ENCODE results near the gene CYP4V2.

Gene CYP4V2

GRCh38 chr4:186189656-186190055 lies 1.7 kb upstream of the CYP4V2 start:
- no peak for DNase-seq

- DNase-seq: peak in 1 of 2 experiments; percentile 38
Observed at GRCh38 chr4:186190581-186191199, 677 bp upstream of the CYP4V2 start.

GRCh38 chr4:186192066-186192612 lies 772 bp downstream of the CYP4V2 start:
- DNase-seq: peak in 1 of 2 experiments; percentile 12

DNA sequence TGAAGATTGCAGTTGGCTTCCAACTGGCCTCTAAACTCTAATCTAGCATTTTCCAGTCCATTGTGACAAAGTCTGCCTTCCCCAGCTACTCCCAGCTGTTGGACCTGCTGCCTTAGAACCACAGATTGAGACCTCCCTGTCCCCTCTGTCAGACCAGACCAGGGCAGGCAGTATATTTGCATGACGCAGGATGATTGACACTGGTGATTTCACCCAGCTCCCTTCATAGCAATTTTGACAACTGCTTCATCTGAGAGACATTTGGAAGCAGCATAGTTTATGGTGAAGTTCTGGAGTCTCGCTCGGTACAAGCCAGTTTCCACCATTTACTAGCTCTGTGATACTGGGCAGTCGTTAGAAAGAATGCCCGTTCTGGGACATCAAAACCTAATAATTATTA lies 2.5 kb downstream of the CYP4V2 start:
- no peak for DNase-seq

- DNase-seq: no peak
Observed at GRCh38 chr4:186196063-186196462, 4.7 kb downstream of the CYP4V2 start.

GRCh38 chr4:186200516-186200915 lies 9.1 kb downstream of the CYP4V2 start:
- no peak for DNase-seq

DNA sequence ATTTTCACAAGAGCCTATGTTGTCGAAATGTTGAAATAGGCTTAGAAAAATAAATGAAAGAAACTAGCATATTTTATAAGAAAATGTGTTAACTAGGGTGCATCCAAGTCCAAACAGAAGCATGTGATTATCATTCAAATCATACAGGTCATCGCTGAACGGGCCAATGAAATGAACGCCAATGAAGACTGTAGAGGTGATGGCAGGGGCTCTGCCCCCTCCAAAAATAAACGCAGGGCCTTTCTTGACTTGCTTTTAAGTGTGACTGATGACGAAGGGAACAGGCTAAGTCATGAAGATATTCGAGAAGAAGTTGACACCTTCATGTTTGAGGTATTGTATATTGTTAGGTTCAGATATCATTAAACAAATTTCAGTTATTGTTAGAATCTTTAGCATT lies 9.6 kb downstream of the CYP4V2 start:
- DNase-seq: no peak

- DNase-seq: peak in 1 of 2 experiments; percentile 45
Observed at GRCh38 chr4:186201535-186202230, 10.3 kb downstream of the CYP4V2 start.

DNA sequence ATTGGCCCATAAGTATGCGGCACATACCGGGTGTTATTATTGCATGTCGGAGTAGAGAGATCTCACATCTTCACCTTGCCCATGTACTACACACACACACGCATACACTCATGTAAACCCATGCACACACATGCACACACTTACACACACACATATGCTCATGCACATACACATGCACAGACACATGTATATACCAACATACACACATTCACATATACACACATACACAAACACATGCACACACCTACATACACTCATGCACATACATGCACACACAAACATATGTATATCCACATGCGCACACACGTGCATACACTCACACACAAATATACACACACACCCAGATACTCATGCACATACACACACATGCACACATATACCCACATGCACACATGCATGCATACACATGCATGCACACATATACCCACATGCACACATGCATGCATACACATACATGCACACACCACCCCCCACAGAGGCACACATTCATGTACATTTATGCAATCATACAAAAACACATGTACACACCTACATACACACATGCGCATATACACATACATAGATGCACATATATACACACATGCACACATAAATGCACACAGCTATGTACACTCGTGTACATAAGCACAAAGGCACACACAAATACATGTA lies 11.2 kb downstream of the CYP4V2 start:
- no peak for DNase-seq

GRCh38 chr4:186203406-186203805 lies 12.0 kb downstream of the CYP4V2 start:
- no peak for DNase-seq

GRCh38 chr4:186204103-186204559 lies 12.8 kb downstream of the CYP4V2 start:
- DNase-seq: no peak

GRCh38 chr4:186204686-186205085 lies 13.3 kb downstream of the CYP4V2 start:
- DNase-seq: no peak

DNA sequence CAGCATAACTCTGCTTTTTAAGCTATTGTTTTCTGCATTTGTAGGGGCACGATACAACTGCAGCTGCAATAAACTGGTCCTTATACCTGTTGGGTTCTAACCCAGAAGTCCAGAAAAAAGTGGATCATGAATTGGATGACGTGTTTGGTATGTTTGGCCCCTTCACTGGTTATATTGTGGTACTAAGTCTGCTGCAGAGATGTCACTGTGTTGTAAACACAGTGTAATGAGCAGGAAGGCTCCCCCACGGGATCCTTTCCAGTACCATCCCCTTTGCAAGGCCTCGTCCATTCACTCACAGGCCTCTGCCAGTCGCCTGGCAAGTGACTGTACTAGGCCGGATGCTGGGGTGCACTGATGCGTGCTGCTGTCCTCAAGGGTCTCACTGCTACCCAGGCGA lies 13.8 kb downstream of the CYP4V2 start:
- no peak for DNase-seq

DNA sequence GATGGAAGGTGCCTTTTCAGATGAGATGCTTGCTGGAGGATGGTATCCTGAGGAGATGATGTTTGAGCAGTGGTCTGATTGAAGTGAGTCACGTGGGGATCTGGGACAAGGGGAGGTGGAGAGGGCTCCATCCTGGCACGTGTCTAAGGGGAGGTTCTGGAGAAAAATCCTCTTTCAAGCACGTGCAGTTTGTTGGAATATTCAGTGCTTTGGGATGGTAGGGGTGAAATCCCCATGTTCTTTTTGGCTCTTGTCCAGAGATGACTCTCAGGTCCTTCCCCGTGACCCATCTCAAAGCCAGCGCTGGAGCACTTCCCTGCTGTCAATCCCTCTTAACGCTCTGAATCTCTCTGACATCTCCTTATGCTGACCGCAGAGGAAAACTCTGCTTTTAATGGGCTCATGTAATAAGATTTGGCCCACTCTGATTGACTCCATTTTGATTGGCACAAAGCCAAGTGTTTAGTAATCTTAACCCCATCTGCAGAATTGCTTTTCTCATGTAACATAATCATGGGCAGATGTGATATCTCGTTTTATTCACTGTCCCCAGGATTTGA lies 25.2 kb downstream of the CYP4V2 start:
- DNase-seq: peak; percentile 76 to 89

DNA sequence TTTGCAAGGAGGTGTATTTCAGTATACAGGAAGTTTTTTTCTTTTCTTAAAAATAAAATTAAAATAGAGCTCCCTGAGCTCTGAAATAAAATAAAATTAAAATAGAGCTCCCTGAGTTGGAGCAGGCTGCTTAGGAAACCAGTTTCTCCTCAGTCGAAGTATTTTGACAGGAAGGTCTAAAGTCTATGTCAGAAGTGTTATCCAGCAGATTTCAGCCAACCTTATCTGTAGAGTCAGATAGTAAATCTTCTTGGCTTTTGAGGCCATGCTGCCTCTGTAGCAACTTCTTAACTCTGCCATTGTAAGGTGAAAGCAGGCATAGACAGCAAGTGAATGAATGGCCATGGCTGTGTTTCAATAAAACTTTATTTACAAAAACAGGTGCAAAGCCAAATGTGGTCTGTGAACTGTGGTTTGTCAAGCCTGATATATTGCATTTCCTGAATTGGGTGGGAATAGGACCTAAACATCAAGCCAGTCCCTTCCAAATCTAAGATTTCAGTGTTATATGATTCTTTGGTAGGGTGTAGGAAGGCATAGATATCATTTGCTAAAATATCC lies 26.4 kb downstream of the CYP4V2 start:
- DNase-seq: no peak

GRCh38 chr4:186221624-186222023 lies 30.3 kb downstream of the CYP4V2 start:
- DNase-seq: no peak

GRCh38 chr4:186225848-186226247 lies 34.5 kb downstream of the CYP4V2 start:
- DNase-seq: no peak

DNA sequence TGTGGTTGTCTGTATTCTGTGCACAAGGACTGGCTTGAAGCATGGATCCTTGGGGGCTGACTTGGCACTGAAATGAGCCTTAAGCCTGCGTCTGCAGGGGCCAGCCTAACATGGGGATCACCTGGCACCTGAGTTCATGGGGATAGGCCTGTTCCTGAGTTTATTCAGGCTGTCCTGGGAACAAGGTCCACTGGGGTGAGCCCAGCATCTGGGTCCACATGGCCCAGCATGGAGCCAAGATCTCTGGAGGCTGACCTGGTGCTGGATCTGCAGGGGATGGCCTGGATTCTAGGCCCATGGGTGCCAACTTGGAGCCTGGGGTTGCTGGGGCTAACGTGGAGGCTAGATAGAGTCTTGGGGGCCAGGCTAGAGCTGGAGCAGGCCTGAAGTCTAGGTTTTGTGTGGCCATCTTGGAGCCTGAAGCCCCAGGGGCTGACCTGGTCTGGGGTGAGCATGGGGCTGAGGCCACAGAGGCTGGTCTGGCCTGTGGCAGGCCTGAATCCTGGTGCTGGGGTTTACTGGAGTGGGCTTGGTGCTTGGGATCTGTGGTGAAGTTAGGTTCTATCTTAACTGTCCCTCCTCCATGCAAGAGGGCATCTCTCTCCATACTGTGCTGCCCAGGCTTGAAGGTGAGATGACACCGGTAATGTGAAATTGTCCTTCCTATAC lies 35.3 kb downstream of the CYP4V2 start:
- no peak for DNase-seq

DNA sequence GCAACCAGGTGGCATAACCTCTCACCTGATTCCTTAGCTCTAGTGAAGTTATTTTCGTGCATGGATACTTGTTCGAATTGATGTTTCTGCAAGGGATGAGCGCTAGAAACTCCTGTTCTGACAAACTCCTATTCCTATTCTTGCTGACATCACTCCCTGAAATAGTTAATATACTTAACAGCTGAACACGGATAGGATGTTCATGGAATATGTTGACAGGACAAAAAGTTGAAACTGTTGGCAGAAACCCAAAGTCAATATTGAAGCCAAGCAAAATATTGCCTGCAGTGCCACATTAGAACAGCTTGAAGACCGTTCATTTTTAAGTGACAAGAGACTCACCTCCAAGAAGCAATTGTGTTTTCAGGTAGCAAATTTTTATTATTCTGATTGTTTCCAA lies 35.9 kb downstream of the CYP4V2 start, which contains the start of gene KLKB1:
Gene KLKB1 (plus strand): TSS at position 287 of the 400 bp plus-strand sequence. CDS start 689 bp downstream, outside the sequence.
- DNase-seq: no peak

DNA sequence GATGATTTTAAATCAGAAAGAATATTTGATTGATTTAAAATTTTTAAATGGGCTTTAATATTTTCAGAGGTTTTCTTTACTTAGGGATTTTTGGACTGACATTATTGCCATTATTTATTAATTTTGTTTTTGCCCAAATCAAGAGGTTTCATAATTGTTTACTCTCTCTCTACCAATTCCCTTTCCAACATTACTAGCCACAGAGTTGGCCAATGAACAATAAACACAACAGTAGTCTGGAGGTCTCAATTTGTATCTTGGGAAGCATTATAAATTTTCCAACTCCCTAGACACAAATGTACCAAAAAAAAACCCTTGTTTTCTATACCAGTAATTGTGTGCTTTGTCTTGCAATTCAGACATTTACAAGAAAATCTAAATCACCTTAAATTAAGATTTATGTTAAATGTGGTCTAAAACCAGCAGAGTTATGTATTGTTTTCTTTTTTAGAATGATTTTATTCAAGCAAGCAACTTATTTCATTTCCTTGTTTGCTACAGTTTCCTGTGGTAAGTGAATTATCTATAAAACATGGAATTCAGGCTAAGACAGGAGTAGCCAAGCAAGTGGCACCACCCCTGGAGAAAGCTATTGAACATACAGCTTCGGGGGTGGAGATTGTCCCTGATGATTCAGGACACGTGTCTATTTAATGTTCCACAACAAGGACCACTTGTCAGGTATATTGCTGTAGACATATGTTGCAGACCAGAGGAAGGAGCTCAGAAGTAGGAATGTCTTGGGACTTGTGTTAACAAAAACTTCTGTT lies 36.6 kb downstream of the CYP4V2 start:
- peak in 1 of 2 experiments; percentile 6 for DNase-seq

DNA sequence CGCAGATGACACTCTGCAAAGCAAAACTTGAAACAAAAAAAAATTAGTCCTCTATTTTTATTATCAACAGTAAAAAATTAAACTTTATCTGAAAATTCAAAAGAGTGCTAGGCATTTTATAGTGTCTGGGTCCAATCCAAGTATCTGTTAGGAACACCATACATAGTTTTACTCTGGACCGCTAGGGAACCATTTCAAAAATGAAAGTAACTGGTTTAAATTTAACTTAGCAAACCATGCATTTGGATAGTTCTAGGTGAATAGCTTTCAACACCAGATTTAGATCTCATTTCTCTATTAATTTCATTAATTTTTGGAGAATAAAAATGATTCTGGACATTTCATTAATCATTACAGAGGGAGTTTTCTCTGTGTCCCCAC lies 37.1 kb downstream of the CYP4V2 start:
- no peak for DNase-seq

DNA sequence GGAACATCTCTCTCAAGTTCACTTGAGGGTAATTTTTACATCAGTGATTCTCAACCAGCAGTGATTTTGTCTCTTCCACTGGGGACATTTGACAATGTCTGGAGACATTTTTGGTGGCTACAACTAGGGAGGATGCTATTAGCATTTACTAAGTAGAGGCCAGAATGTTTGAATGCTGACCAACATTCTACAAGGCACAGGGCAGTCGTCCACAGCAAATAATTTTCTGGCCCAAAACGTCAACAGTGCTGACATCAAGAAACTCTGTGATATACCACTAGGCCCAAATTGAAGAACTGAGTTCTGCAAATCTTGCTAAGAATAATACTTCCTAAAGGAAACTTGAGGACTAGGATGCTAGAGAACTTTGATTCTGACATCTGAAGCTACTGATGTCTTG lies 43.0 kb downstream of the CYP4V2 start:
- no peak for DNase-seq
